Endothelial cell of umbilical vein (primary cell): ENCODE measurements around the gene LEAP2. TPM values are rescaled to one million over a fixed set of nuclear protein-coding genes. Genes with fewer than 3 reads are reported as not detected.
A peak's percentile ranks its signal among the peaks of the same experiment; 100 is the strongest.

Experiments
- BruUV-seq: library from RNA; stranded (reverse); fragments of 400-500 nt; replicated peaks from 2 replicates; lab custom pipeline; 2021; lab: Mats Ljungman, UMichigan
- CTCF ChIA-PET: fragments of 300-600, 350-600 bp; sonication (Branson Sonifier 250); formaldehyde crosslinking; loops from one replicate; lab custom pipeline; 2021; ENCODE audit warnings: antibody characterized with exemption, inconsistent platforms; lab: Charles Lee
- POLR2A ChIA-PET: fragments of 300-600, 350-600 bp; sonication (Branson Sonifier 250); formaldehyde crosslinking; loops from one replicate; lab custom pipeline; 2021; ENCODE audit warnings: antibody characterized with exemption, inconsistent platforms; lab: Charles Lee
- DNase-seq: peaks from one replicate; pipeline ENCODE4 v3.0.0-alpha.2; 2011; ENCODE audit warnings: low read depth, low spot score
- FAIRE-seq: peaks from 2 replicates; lab custom pipeline; 2011; peaks lifted over from hg19 to GRCh38; lab: Jason Lieb, UNC
- H2AFZ ChIP-seq: 2 replicates; pipeline ENCODE4 v1.6.0; 2012; ENCODE audit warnings: low read depth, low read length, control low read depth, inconsistent platforms
- H3K27ac ChIP-seq: 2 replicates; pipeline ENCODE4 v1.5.1; 2011; ENCODE audit warnings: low read depth, mild to moderate bottlenecking, control low read depth, low read length, moderate library complexity; ENCODE audit not compliant: insufficient read depth
- H3K27me3 ChIP-seq, 2 experiments: 2 replicates each; pipeline versions ENCODE4 v1.6.0 to v1.6.1; 2011; ENCODE audit warnings: low read length in 2 of 2, mixed read lengths in 1 of 2; ENCODE audit not compliant: control insufficient read depth in 2 of 2, insufficient read depth in 2 of 2
- H3K36me3 ChIP-seq, 2 experiments: 2 replicates in 1 of 2; 3 replicates in 1 of 2; pipeline ENCODE4 v1.5.1; 2011; ENCODE audit warnings: low read length in 2 of 2, mild to moderate bottlenecking in 1 of 2, moderate library complexity in 1 of 2; ENCODE audit not compliant: control insufficient read depth in 2 of 2, insufficient read depth in 2 of 2; ENCODE audit errors: extremely low read depth in 1 of 2
- H3K4me1 ChIP-seq: 3 replicates; pipeline ENCODE4 v1.5.1; 2011; ENCODE audit warnings: mild to moderate bottlenecking, low read length; ENCODE audit not compliant: control insufficient read depth, insufficient read depth; ENCODE audit errors: extremely low read depth
- H3K4me2 ChIP-seq: 2 replicates; pipeline ENCODE4 v1.6.1; 2011; ENCODE audit warnings: low read length, control low read depth, mixed read lengths; ENCODE audit not compliant: insufficient read depth
- H3K4me3 ChIP-seq, 3 experiments: fragments of 200-600 bp in 1 of 3; sonication (generic), shearing (Covaris generic) in 1 of 3; replicated peaks in 1 of 3; 2 replicates each; pipeline ENCODE4 v1.5.1; 2011 to 2016; ENCODE audit warnings: control low read depth in 3 of 3, low read length in 3 of 3, mild to moderate bottlenecking in 2 of 3, inconsistent platforms in 1 of 3, low read depth in 1 of 3, moderate library complexity in 1 of 3; ENCODE audit not compliant: insufficient read depth in 1 of 3
- H3K79me2 ChIP-seq: 2 replicates; pipeline ENCODE4 v1.6.0; 2012; ENCODE audit warnings: low read length, inconsistent platforms; ENCODE audit not compliant: control insufficient read depth, insufficient read depth
- H3K9ac ChIP-seq: replicated peaks from 2 replicates; pipeline ENCODE3; 2011; ENCODE audit warnings: low read length, control low read depth; ENCODE audit not compliant: insufficient read depth; ENCODE audit errors: extremely low read depth
- H3K9me1 ChIP-seq: replicated peaks from 3 replicates; pipeline ENCODE4 v1.6.0; 2011; ENCODE audit warnings: mild to moderate bottlenecking, low read length; ENCODE audit not compliant: control insufficient read depth, insufficient read depth; ENCODE audit errors: extremely low read depth
- H3K9me3 ChIP-seq: replicated peaks from 2 replicates; pipeline ENCODE4 v1.5.1; 2012; ENCODE audit warnings: low read length, inconsistent platforms; ENCODE audit not compliant: control insufficient read depth, insufficient read depth
- H4K20me1 ChIP-seq: replicated peaks from 2 replicates; pipeline ENCODE3; 2011; ENCODE audit warnings: mild to moderate bottlenecking, low read length; ENCODE audit not compliant: control insufficient read depth, insufficient read depth; ENCODE audit errors: extremely low read depth
- CTCF ChIP-seq, 2 donors: IDR thresholded peaks; 1 replicate in 1 of 2; 2 replicates in 1 of 2; pipeline ENCODE4 v1.5.1; 2011; ENCODE audit warnings: low read length in 2 of 2, mild to moderate bottlenecking in 2 of 2, moderate library complexity in 2 of 2, control low read depth in 1 of 2, inconsistent platforms in 1 of 2, low read depth in 1 of 2; ENCODE audit not compliant: insufficient read depth in 1 of 2; ENCODE audit errors: extremely low read depth in 1 of 2
- EZH2 ChIP-seq: IDR thresholded peaks from 2 replicates; pipeline ENCODE4 v1.6.1; 2012; ENCODE audit warnings: borderline replicate concordance, low read depth, mild to moderate bottlenecking, moderate library complexity, low read length, inconsistent platforms; ENCODE audit not compliant: severe bottlenecking
- FOS ChIP-seq: IDR thresholded peaks from 2 replicates; pipeline ENCODE4 v1.6.1; 2011; ENCODE audit warnings: mild to moderate bottlenecking, low read length, moderate library complexity, borderline replicate concordance; ENCODE audit not compliant: insufficient read depth
- GATA2 ChIP-seq: IDR thresholded peaks from 2 replicates; pipeline ENCODE4 v1.7.0; 2011; ENCODE audit warnings: low read depth, mild to moderate bottlenecking, moderate library complexity, mixed read lengths, low read length; ENCODE audit not compliant: insufficient read length, insufficient read depth
- JUN ChIP-seq: IDR thresholded peaks from 2 replicates; pipeline ENCODE4 v1.6.1; 2011; ENCODE audit warnings: borderline replicate concordance, low read depth; ENCODE audit not compliant: insufficient read length, insufficient read depth
- MAX ChIP-seq: IDR thresholded peaks from 2 replicates; pipeline ENCODE4 v1.6.1; 2011; ENCODE audit not compliant: insufficient read depth, insufficient read length
- MYC ChIP-seq: IDR thresholded peaks from one replicate; pipeline ENCODE4 v1.6.1; 2011; ENCODE audit warnings: mild to moderate bottlenecking, low read depth, low read length
- POLR2A ChIP-seq: IDR thresholded peaks from 2 replicates; pipeline ENCODE4 v1.6.1; 2012; ENCODE audit warnings: low read depth, mild to moderate bottlenecking, control low read depth, low read length
- POLR2AphosphoS5 ChIP-seq: IDR thresholded peaks from 2 replicates; pipeline ENCODE4 v1.6.1; 2012; ENCODE audit warnings: low read depth, mild to moderate bottlenecking, control low read depth, low read length, moderate library complexity; ENCODE audit not compliant: insufficient read depth
- dilution Hi-C: fragments of 300-500 bp; cut with MboI; formaldehyde crosslinking; loops from one replicate; pipeline ENCODE4 v1.15.0; 2019; ENCODE audit warnings: low sequenced_read_pairs; ENCODE audit not compliant: extremely low pct_ligation_motif_present
- intact Hi-C: fragments of 100-400 bp; cut with micrococcal nuclease; formaldehyde crosslinking; loops from one replicate; pipeline ENCODE4 v1.10.0; 2022
- polyA plus RNA-seq, 4 experiments: library from polyadenylated mRNA; depleted of rRNA in 3 of 4; stranded (reverse) in 3 of 4; unstranded in 1 of 4; fragments of >200 nt; gene quantifications; 2 replicates each; pipeline versions ENCODE4 v1.2.1 to v1.2.3, GENCODE V29; 2011 to 2012; ENCODE audit warnings: missing spikeins in 1 of 4
- total RNA-seq: library from RNA; stranded (reverse); gene quantifications from 2 replicates; pipeline ENCODE4 v1.2.3, GENCODE V29; 2021

Gene LEAP2
- total and polyA plus RNA-seq, 2 donors (not counting 3 experiments of a cell fraction or from before 2014, with no cell fraction given): 0.37 to 0.40 TPM

GRCh38 chr5:132884548-132884947 lies 11.1 kb downstream of the LEAP2 start:
- H3K27me3 ChIP-seq: no peaks in the 10 kb centered on the region
- DNase-seq (no peak), FAIRE-seq (no peak)
- intact Hi-C loops (loop anchor here (5.0 kb wide), 1 partner anchor 137 kb away; the partner anchor contains the start of gene CCNI2), dilution Hi-C loops (no loop called here)
- H3K4me3 ChIP-seq: no peak overlapping the region
- ChIA-PET CTCF (interaction anchor here (1.1 to 3.4 kb wide), 3 partner anchors 21 to 54 kb away, joined by 3 to 122 read pairs (median 5); partner anchors contain the start of gene SHROOM1), POLR2A (interaction anchor here (1.1 kb wide), 1 partner anchor 9 kb away, joined by 6 read pairs; no protein-coding TSS in a partner anchor)
- peaks cover 23 to 59% of the 10 kb centered on the region in 2 experiments for H3K36me3 ChIP-seq
- no peak overlapping the region for H2AFZ ChIP-seq
- no peaks in the 10 kb centered on the region for H4K20me1 ChIP-seq
- H3K27ac ChIP-seq: no peak overlapping the region
- peaks cover 6% of the 10 kb centered on the region for H3K4me1 ChIP-seq
- no peak overlapping the region for H3K4me2 ChIP-seq
- no peaks in the 10 kb centered on the region for H3K9me3 ChIP-seq
- H3K79me2 ChIP-seq: no peaks in the 10 kb centered on the region
- no TSS peak for BruUV-seq
- no peak overlapping the region for H3K9ac ChIP-seq
- TF ChIP-seq POLR2A (no peak), FOS (no peak), MYC (no peak), MAX (no peak), JUN (no peak), GATA2 (peak; percentile 32)
- H3K9me1 ChIP-seq: no peaks in the 10 kb centered on the region

- TF ChIP-seq POLR2A (no peak), GATA2 (no peak), JUN (no peak), MAX (no peak), FOS (no peak), MYC (no peak), POLR2AphosphoS5 (no peak), EZH2 (no peak), CTCF (IDR thresholded peaks at IDR 0.05; ENCODE audit: extremely low read depth in 1 of 2, insufficient read depth in 1 of 2, low read depth in 1 of 2, low read length in 2 of 2) (no peak)
- Histone ChIP-seq H3K4me2 (no peak overlapping the region), H3K9me3 (no peaks in the 10 kb centered on the region), H3K9me1 (no peaks in the 10 kb centered on the region), H2AFZ (no peak overlapping the region), H3K27ac (no peak overlapping the region), H3K79me2 (no peaks in the 10 kb centered on the region), H3K9ac (no peak overlapping the region), H3K4me3 (no peak overlapping the region), H3K36me3 (peaks cover 18 to 48% of the 10 kb centered on the region in 2 experiments), H4K20me1 (no peaks in the 10 kb centered on the region), H3K4me1 (peaks cover 6% of the 10 kb centered on the region), H3K27me3 (no peaks in the 10 kb centered on the region)
- DNase-seq (no peak), FAIRE-seq (no peak)
- dilution Hi-C loops: no loop called here
- intact Hi-C loops: no loop called here
- no TSS peak for BruUV-seq
- CTCF ChIA-PET: interaction anchor here (2.4 kb wide), 1 partner anchor 14 kb away, joined by 5 read pairs; no protein-coding TSS in a partner anchor
- POLR2A ChIA-PET: no interaction called here
Observed at GRCh38 chr5:132886064-132886823, 12.8 kb downstream of the LEAP2 start.
